ENCODE results near the gene PDLIM5.

GRCh38 chr4:94576210-94576609 lies 124.5 kb downstream of the PDLIM5 start:
- TF ChIP-seq POLR2A (IDR thresholded peaks at IDR 0.05; ENCODE audit: low read depth, low read length) (no peak), POLR2AphosphoS5 (IDR thresholded peaks at IDR 0.05; ENCODE audit: low read depth, low read length) (no peak), TAF1 (IDR thresholded peaks at IDR 0.05; ENCODE audit: borderline replicate concordance, low read depth, low read length) (no peak)

All from GM12892 (cell line).